Hepatocyte (in vitro differentiated cells): ENCODE results near the gene WASL. TPM values are rescaled to one million over a fixed set of nuclear protein-coding genes. Genes with fewer than 3 reads are reported as not detected.

Source experiments
- DNase-seq: peaks from one replicate; pipeline ENCODE4 v3.0.0-alpha.2; 2016; ENCODE audit warnings: low spot score
- H2AFZ ChIP-seq: fragments of 200-600 bp; sonication (generic); 2 replicates; pipeline ENCODE4 v1.6.0; 2016; ENCODE audit warnings: antibody characterized with exemption, mild to moderate bottlenecking
- H3K27ac ChIP-seq: fragments of 200-600 bp; sonication (generic); 2 replicates; pipeline ENCODE4 v1.5.1; 2016; ENCODE audit warnings: mild to moderate bottlenecking
- H3K27me3 ChIP-seq: fragments of 200-600 bp; sonication (generic); 2 replicates; pipeline ENCODE4 v1.6.1; 2016
- H3K36me3 ChIP-seq: fragments of 200-600 bp; sonication (generic); replicated peaks from 2 replicates; pipeline ENCODE4 v1.5.1; 2016; ENCODE audit warnings: low read depth; ENCODE audit not compliant: insufficient read depth
- H3K4me1 ChIP-seq: fragments of 200-600 bp; sonication (generic); 2 replicates; pipeline ENCODE4 v1.5.1; 2016; ENCODE audit warnings: mild to moderate bottlenecking, moderate library complexity; ENCODE audit not compliant: insufficient read depth
- H3K4me2 ChIP-seq: fragments of 200-600 bp; sonication (generic); 2 replicates; pipeline ENCODE4 v1.6.0; 2016
- H3K4me3 ChIP-seq: fragments of 200-600 bp; sonication (generic); 2 replicates; pipeline ENCODE4 v1.5.1; 2016; ENCODE audit warnings: mild to moderate bottlenecking
- H3K79me2 ChIP-seq: fragments of 200-600 bp; sonication (generic); 2 replicates; pipeline ENCODE4 v1.6.0; 2017; ENCODE audit warnings: mild to moderate bottlenecking
- H3K9me2 ChIP-seq: fragments of 200-600 bp; sonication (generic); replicated peaks from 2 replicates; pipeline ENCODE4 v1.6.0; 2017; ENCODE audit warnings: mild to moderate bottlenecking; ENCODE audit not compliant: insufficient read depth
- H3K9me3 ChIP-seq: fragments of 200-600 bp; sonication (generic); 2 replicates; pipeline ENCODE4 v1.5.1; 2016; ENCODE audit warnings: low read depth, mild to moderate bottlenecking
- H4K20me1 ChIP-seq: fragments of 200-600 bp; sonication (generic); 2 replicates; pipeline ENCODE4 v1.6.0; 2016; ENCODE audit warnings: mild to moderate bottlenecking; ENCODE audit not compliant: insufficient read depth, poor library complexity, severe bottlenecking
- CTCF ChIP-seq: fragments of 200-600 bp; sonication (generic); IDR thresholded peaks from 2 replicates; pipeline ENCODE4 v1.5.1; 2016; ENCODE audit warnings: antibody characterized with exemption, mild to moderate bottlenecking; ENCODE audit not compliant: poor library complexity
- EZH2 ChIP-seq: fragments of 200-600 bp; sonication (generic); IDR thresholded peaks from 2 replicates; pipeline ENCODE4 v1.6.1; 2016; ENCODE audit warnings: antibody characterized with exemption, mild to moderate bottlenecking, borderline replicate concordance
- EZH2phosphoT487 ChIP-seq: fragments of 200-600 bp; sonication (generic); IDR thresholded peaks from one replicate; pipeline ENCODE4 v1.6.1; 2018; ENCODE audit warnings: antibody characterized with exemption, mild to moderate bottlenecking, low read depth, moderate library complexity; ENCODE audit not compliant: unreplicated experiment, severe bottlenecking
- WGBS: methylation state at CpG from one replicate; pipeline ENCODE4 v1.1.6; 2016; ENCODE audit warnings: low lambda C conversion rate; ENCODE audit errors: missing lambda C conversion rate; 5-methylcytosine and 5-hydroxymethylcytosine counted together
- polyA plus RNA-seq: library from polyadenylated mRNA; unstranded; fragments of >200 nt; fragmentation: Nextera tagmentation; extraction: Ambion mirVana; gene quantifications from 2 replicates; pipeline ENCODE4 v1.2.1, GENCODE V29; 2016
- total RNA-seq: library from RNA; depleted of rRNA; stranded (reverse); fragments of >200 nt; gene quantifications from 2 replicates; pipeline ENCODE4 v1.2.3, GENCODE V29; 2014

Gene WASL
- total and polyA plus RNA-seq, 2 experiments from 2014 or later, result 36.8 to 48.9 TPM

- H3K4me2 ChIP-seq, result no peak overlapping the region
- no peak overlapping the region for H3K4me3 ChIP-seq
- no peak overlapping the region for H2AFZ ChIP-seq
- H3K27me3 ChIP-seq, result no peaks in the 10 kb centered on the region
- peak overlapping the region; percentile 53 for H3K27ac ChIP-seq
- WGBS, result 91% methylated on average over 3 of the region's 3 CpGs
- peaks cover 5% of the 10 kb centered on the region for H3K4me1 ChIP-seq
- TF ChIP-seq EZH2 (no peak), CTCF (no peak), EZH2phosphoT487 (no peak)
- H4K20me1 ChIP-seq, result no peaks in the 10 kb centered on the region
- no peak for DNase-seq
- no peaks in the 10 kb centered on the region for H3K9me2 ChIP-seq
- H3K9me3 ChIP-seq, result no peaks in the 10 kb centered on the region
- H3K79me2 ChIP-seq, result no peaks in the 10 kb centered on the region
- H3K36me3 ChIP-seq, result no peaks in the 10 kb centered on the region
Measured at GRCh38 chr7:123789817-123790216, 41.0 kb upstream of the WASL start.

- Histone ChIP-seq H3K9me3 (no peaks in the 10 kb centered on the region), H3K9me2 (no peaks in the 10 kb centered on the region), H3K27ac (peak overlapping the region; percentile 53), H3K4me2 (no peak overlapping the region), H3K4me3 (no peak overlapping the region), H3K27me3 (no peaks in the 10 kb centered on the region), H3K36me3 (no peaks in the 10 kb centered on the region), H3K79me2 (no peaks in the 10 kb centered on the region), H2AFZ (no peak overlapping the region), H3K4me1 (peaks cover 10% of the 10 kb centered on the region), H4K20me1 (no peaks in the 10 kb centered on the region)
- WGBS, result 96% methylated on average over 4 of the region's 4 CpGs
- no peak for DNase-seq
- TF ChIP-seq CTCF (no peak), EZH2phosphoT487 (no peak), EZH2 (no peak)
Measured at GRCh38 chr7:123789206-123789784, 40.5 kb upstream of the WASL start.

- Histone ChIP-seq H3K4me1 (peaks cover 14% of the 10 kb centered on the region), H4K20me1 (no peaks in the 10 kb centered on the region), H3K4me2 (peak overlapping the region; percentile 55), H3K9me3 (no peaks in the 10 kb centered on the region), H3K4me3 (no peak overlapping the region), H3K36me3 (no peaks in the 10 kb centered on the region), H3K79me2 (no peaks in the 10 kb centered on the region), H2AFZ (no peak overlapping the region), H3K27ac (peak overlapping the region; percentile 53), H3K27me3 (no peaks in the 10 kb centered on the region), H3K9me2 (no peaks in the 10 kb centered on the region)
- WGBS, result 66% methylated on average over 2 of the region's 2 CpGs
- TF ChIP-seq EZH2phosphoT487 (no peak), EZH2 (no peak), CTCF (no peak)
- DNase-seq, result no peak
Measured at GRCh38 chr7:123788584-123788983, 39.8 kb upstream of the WASL start.
